OCI-LY1 (cell line): ENCODE results near the gene STX8.

Source experiments
- H2AFZ ChIP-seq: fragments of 200-600 bp; sonication (generic), shearing (Covaris generic); 2 replicates; pipeline ENCODE4 v1.6.0; 2014; ENCODE audit warnings: antibody characterized with exemption, mild to moderate bottlenecking, low read length
- H3F3A ChIP-seq: fragments of 200-600 bp; sonication (generic), shearing (Covaris generic); 2 replicates; pipeline ENCODE4 v1.6.0; 2014; ENCODE audit warnings: mild to moderate bottlenecking, antibody characterized with exemption, low read length, moderate library complexity; ENCODE audit not compliant: insufficient read depth
- H3K27ac ChIP-seq: fragments of 200-600 bp; sonication (generic); 2 replicates; pipeline ENCODE4 v1.5.1; 2014; ENCODE audit warnings: low read length, mixed run types, mild to moderate bottlenecking, low read depth; ENCODE audit not compliant: poor library complexity, severe bottlenecking
- H3K27me3 ChIP-seq: fragments of 200-600 bp; sonication (generic); 2 replicates; pipeline ENCODE4 v1.6.0; 2014; ENCODE audit warnings: antibody characterized with exemption, mild to moderate bottlenecking, low read length, moderate library complexity; ENCODE audit not compliant: insufficient read depth
- H3K36me3 ChIP-seq: fragments of 200-600 bp; sonication (generic); 2 replicates; pipeline ENCODE4 v1.6.1; 2014; ENCODE audit warnings: mild to moderate bottlenecking, antibody characterized with exemption, low read length, moderate library complexity, mixed read lengths; ENCODE audit not compliant: insufficient read depth
- H3K4me1 ChIP-seq: fragments of 200-600 bp; sonication (generic); 2 replicates; pipeline ENCODE4 v1.5.1; 2014; ENCODE audit warnings: mild to moderate bottlenecking, low read length, moderate library complexity; ENCODE audit not compliant: insufficient read depth, severe bottlenecking
- H3K4me2 ChIP-seq: fragments of 200-600 bp; sonication (generic), shearing (Covaris generic); 2 replicates; pipeline ENCODE4 v1.6.1; 2014; ENCODE audit warnings: low read length
- H3K4me3 ChIP-seq: fragments of 200-600 bp; sonication (generic); 2 replicates; pipeline ENCODE4 v1.5.1; 2014; ENCODE audit warnings: low read length, low read depth, mild to moderate bottlenecking, mixed read lengths; ENCODE audit not compliant: poor library complexity, severe bottlenecking
- H3K79me2 ChIP-seq: fragments of 200-600 bp; shearing (Covaris generic); 2 replicates; pipeline ENCODE4 v1.6.1; 2016; ENCODE audit warnings: mixed run types, low read length, mixed read lengths; ENCODE audit not compliant: insufficient read depth
- H3K9ac ChIP-seq: fragments of 200-600 bp; sonication (generic), shearing (Covaris generic); 2 replicates; pipeline ENCODE4 v1.6.1; 2014; ENCODE audit warnings: mild to moderate bottlenecking, low read length, mixed read lengths
- H3K9me2 ChIP-seq: fragments of 200-600 bp; sonication (generic), shearing (Covaris generic); 2 replicates; pipeline ENCODE4 v1.6.1; 2014; ENCODE audit warnings: low read depth, mild to moderate bottlenecking, low read length, mixed read lengths
- H3K9me3 ChIP-seq: fragments of 200-600 bp; shearing (Covaris generic); 2 replicates; pipeline ENCODE4 v1.6.1; 2014; ENCODE audit warnings: low read length, mixed read lengths
- H4K20me1 ChIP-seq: fragments of 200-600 bp; sonication (generic), shearing (Covaris generic); 2 replicates; pipeline ENCODE4 v1.6.0; 2016; ENCODE audit warnings: mild to moderate bottlenecking, low read length; ENCODE audit not compliant: insufficient read depth
- EZH2 ChIP-seq: fragments of 200-600 bp; sonication (generic), shearing (Covaris generic); IDR thresholded peaks from 2 replicates; pipeline ENCODE4 v1.8.0; 2017; ENCODE audit warnings: borderline replicate concordance, mixed run types, mild to moderate bottlenecking, antibody characterized with exemption, low read length, moderate library complexity, mixed read lengths
- TF ChIP-seq, protein P1 (sequence below): fragments of 200-600 bp; sonication (generic), shearing (Covaris generic); IDR thresholded peaks from 2 replicates; pipeline ENCODE4 v1.5.1; 2017; ENCODE audit warnings: mild to moderate bottlenecking, antibody characterized with exemption, low read length, moderate library complexity, mixed read lengths

STX8 gene

GRCh38 chr17:9564104-9564503 is 11.5 kb downstream of the STX8 start:
- Histone ChIP-seq H3K4me3 (no peak overlapping the region), H3K27ac (no peak overlapping the region), H3K4me1 (peaks cover 6% of the 10 kb centered on the region), H3K9ac (no peak overlapping the region), H3K79me2 (no peaks in the 10 kb centered on the region), H3K36me3 (peaks cover 32% of the 10 kb centered on the region), H4K20me1 (no peaks in the 10 kb centered on the region), H3K9me3 (no peaks in the 10 kb centered on the region), H3F3A (no peaks in the 10 kb centered on the region), H3K4me2 (no peak overlapping the region), H2AFZ (no peak overlapping the region), H3K27me3 (no peaks in the 10 kb centered on the region), H3K9me2 (no peaks in the 10 kb centered on the region)
- TF ChIP-seq EZH2: no peak
- TF ChIP-seq, protein P1, sequence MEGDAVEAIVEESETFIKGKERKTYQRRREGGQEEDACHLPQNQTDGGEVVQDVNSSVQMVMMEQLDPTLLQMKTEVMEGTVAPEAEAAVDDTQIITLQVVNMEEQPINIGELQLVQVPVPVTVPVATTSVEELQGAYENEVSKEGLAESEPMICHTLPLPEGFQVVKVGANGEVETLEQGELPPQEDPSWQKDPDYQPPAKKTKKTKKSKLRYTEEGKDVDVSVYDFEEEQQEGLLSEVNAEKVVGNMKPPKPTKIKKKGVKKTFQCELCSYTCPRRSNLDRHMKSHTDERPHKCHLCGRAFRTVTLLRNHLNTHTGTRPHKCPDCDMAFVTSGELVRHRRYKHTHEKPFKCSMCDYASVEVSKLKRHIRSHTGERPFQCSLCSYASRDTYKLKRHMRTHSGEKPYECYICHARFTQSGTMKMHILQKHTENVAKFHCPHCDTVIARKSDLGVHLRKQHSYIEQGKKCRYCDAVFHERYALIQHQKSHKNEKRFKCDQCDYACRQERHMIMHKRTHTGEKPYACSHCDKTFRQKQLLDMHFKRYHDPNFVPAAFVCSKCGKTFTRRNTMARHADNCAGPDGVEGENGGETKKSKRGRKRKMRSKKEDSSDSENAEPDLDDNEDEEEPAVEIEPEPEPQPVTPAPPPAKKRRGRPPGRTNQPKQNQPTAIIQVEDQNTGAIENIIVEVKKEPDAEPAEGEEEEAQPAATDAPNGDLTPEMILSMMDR: no peak

DNA sequence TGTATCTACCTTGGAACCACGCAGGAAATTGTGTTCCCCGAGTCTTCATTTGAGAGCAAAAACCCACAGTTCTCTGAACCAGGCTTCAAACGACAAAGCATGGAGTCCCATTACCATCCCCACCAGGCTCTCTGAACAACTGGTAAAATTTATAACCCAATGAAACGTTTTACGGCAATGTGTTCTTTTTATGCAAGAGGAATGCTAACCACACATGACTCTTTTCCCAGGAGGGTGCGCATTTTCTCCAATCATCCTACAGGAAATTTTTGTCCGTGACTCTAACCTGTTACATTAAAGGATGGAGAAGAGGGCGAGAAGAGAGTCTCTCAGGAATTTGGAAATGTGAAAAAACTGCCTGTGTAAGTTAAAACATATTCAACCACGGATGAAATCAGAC is 17.8 kb downstream of the STX8 start:
- Histone ChIP-seq H3K36me3 (no peaks in the 10 kb centered on the region), H3K4me1 (no peaks in the 10 kb centered on the region), H4K20me1 (no peaks in the 10 kb centered on the region), H3K9me3 (no peaks in the 10 kb centered on the region), H3K4me3 (no peak overlapping the region), H3K27me3 (no peaks in the 10 kb centered on the region), H3K79me2 (no peaks in the 10 kb centered on the region), H3K4me2 (no peak overlapping the region), H3F3A (no peaks in the 10 kb centered on the region), H2AFZ (no peak overlapping the region), H3K27ac (no peak overlapping the region), H3K9me2 (no peaks in the 10 kb centered on the region), H3K9ac (no peak overlapping the region)
- TF ChIP-seq, protein P1: no peak
- no peak for TF ChIP-seq EZH2

DNA sequence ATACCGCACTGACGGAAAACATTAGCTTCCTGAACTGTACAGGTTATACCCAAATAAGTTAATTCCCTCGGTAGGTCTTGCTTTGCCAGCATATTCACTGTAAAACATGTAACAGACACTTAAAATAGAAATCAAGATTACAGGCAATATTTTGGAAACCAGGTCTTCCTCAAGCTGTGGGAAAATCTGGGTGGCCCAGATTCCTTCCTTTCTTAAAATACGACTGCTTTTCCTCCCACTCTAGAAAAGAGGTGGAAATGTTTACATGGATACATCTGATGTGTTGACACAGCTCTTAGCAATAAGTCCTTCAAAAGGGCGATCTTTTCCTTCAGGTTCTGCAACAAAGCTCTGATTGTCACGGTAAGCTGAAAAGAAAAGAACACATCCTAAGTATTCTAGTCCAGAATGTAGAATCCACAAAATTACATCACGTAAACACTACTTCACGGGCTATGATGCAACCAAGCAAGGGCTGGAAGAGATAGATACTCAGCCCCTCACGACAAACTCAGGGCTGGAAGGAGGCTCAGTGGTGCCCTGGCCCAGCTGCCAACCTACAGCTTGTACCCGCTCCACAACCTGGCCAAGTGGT is 18.4 kb downstream of the STX8 start:
- no peak overlapping the region for H3K4me2 ChIP-seq
- no peaks in the 10 kb centered on the region for H3K27me3 ChIP-seq
- no peak overlapping the region for H3K27ac ChIP-seq
- TF ChIP-seq, protein P1: no peak
- TF ChIP-seq EZH2: no peak
- H4K20me1 ChIP-seq: no peaks in the 10 kb centered on the region
- H3K79me2 ChIP-seq: no peaks in the 10 kb centered on the region
- no peaks in the 10 kb centered on the region for H3K9me2 ChIP-seq
- H3K4me1 ChIP-seq: no peaks in the 10 kb centered on the region
- H3F3A ChIP-seq: no peaks in the 10 kb centered on the region
- no peak overlapping the region for H2AFZ ChIP-seq
- no peak overlapping the region for H3K9ac ChIP-seq
- no peaks in the 10 kb centered on the region for H3K9me3 ChIP-seq
- no peak overlapping the region for H3K4me3 ChIP-seq
- H3K36me3 ChIP-seq: no peaks in the 10 kb centered on the region
